ENCODE data around the gene ZGRF1. TPM values are rescaled to one million over a fixed set of nuclear protein-coding genes. Genes with fewer than 3 reads are reported as not detected.

Gene ZGRF1
- total RNA-seq, 2 donors from 2014 or later = 3.4 to 11.4 TPM

DNA sequence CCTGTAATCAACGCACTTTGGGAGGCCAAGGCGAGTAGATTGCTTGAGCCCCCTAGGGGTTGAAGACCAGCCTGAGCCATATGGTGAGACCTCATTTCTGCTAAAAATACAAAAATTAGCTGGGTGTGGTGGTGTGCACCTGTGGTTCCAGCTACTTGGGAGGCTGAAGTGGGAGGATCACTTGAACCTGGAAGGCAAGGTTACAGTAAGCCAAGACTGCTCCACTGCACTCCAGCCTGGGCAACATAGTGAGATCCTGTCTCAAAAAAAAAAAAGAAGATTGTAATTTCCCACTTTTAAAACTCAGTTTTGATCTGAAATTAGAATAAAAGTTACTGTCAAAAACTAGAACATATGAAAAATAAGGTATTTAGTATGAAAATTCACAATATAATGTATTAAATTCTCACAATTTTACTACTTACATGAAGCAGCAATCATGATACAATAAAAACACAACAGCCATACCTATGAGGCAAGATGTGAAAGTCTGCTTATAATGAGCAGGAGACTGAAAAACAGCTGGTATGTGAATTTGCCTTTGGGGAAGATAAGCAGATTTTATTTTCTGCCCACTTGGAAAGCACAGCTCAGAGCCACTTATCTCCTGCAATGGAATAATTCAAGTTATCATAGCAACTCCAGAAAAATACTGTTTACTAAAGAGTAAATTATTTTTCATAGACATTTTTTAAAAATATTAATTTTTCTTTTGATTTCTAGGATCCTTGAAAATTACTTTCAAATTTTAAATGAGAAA lies 50.6 kb downstream of the ZGRF1 start:
- no peak for DNase-seq
- TF ChIP-seq, protein P1, sequence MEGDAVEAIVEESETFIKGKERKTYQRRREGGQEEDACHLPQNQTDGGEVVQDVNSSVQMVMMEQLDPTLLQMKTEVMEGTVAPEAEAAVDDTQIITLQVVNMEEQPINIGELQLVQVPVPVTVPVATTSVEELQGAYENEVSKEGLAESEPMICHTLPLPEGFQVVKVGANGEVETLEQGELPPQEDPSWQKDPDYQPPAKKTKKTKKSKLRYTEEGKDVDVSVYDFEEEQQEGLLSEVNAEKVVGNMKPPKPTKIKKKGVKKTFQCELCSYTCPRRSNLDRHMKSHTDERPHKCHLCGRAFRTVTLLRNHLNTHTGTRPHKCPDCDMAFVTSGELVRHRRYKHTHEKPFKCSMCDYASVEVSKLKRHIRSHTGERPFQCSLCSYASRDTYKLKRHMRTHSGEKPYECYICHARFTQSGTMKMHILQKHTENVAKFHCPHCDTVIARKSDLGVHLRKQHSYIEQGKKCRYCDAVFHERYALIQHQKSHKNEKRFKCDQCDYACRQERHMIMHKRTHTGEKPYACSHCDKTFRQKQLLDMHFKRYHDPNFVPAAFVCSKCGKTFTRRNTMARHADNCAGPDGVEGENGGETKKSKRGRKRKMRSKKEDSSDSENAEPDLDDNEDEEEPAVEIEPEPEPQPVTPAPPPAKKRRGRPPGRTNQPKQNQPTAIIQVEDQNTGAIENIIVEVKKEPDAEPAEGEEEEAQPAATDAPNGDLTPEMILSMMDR (IDR thresholded peaks at IDR 0.05) = no peak
- Histone ChIP-seq H3K4me1 (no peaks in the 10 kb centered on the region), H3K27ac (no peak overlapping the region), H3K4me3 (no peak overlapping the region), H3K9me3 (no peaks in the 10 kb centered on the region), H3K27me3 (no peaks in the 10 kb centered on the region), H3K36me3 (no peaks in the 10 kb centered on the region), H3K9ac (ENCODE audit: low read depth in 2 of 2, low read length in 2 of 2) (no peak overlapping the region)
- intact Hi-C loops (cut with DNase I) = no loop called here

DNA sequence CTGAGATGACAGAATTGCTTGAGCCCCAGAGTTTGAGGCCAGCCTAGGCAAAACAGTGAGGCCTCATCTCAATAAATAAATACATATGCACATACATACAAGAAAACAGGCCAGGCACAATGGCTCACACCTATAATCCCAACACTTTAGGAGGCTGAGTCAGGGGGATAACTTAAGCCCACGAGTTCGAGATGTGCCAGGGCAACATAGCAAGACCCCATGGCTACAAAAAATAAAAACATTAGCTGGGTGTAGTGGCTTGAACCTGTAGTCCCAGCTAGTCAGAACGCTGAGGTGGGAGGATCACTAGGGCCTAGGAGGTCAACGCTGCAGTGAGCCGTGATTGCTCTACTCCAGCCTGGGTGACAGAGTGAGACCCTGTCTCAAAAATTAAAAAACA lies 69.2 kb downstream of the ZGRF1 start:
- Histone ChIP-seq H3K27ac (no peak overlapping the region), H3K4me3 (no peak overlapping the region), H3K4me1 (no peaks in the 10 kb centered on the region), H3K9me3 (no peaks in the 10 kb centered on the region), H3K36me3 (no peaks in the 10 kb centered on the region), H3K9ac (ENCODE audit: low read depth in 2 of 2, low read length in 2 of 2) (no peak overlapping the region), H3K27me3 (no peaks in the 10 kb centered on the region)
- DNase-seq = no peak
- TF ChIP-seq, protein P1 (IDR thresholded peaks at IDR 0.05) = no peak
- intact Hi-C loops (cut with DNase I) = no loop called here

DNA sequence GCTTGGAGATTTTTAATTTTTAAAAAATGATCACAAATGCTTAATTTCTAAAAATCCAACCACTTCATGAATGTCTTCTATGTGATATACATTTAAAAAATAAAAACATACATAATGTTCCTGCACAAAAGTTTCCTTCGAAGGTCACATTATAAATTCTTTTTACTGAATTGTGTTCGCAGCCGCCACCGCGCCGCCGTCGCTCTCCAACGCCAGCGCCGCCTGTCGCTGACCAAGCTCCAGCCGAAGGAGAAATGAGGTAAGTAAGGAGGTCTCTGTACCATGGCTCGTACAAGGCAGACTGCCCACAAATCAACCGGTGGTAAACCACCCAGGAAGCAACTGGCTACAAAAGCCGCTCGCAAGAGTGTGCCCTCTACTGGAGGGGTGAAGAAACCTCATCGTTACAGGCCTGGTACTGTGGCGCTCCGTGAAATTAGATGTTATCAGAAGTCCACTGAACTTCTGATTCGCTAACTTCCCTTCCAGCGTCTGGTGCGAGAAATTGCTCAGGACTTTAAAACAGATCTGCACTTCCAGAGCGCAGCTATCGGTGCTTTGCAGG lies 71.9 kb downstream of the ZGRF1 start:
- no peaks in the 10 kb centered on the region for H3K36me3 ChIP-seq
- H3K27me3 ChIP-seq = no peaks in the 10 kb centered on the region
- no peak for DNase-seq
- H3K4me3 ChIP-seq = no peak overlapping the region
- no peak overlapping the region for H3K27ac ChIP-seq
- H3K9ac ChIP-seq (ENCODE audit: low read depth in 2 of 2, low read length in 2 of 2) = no peak overlapping the region
- H3K9me3 ChIP-seq = no peaks in the 10 kb centered on the region
- TF ChIP-seq, protein P1 (IDR thresholded peaks at IDR 0.05) = no peak
- H3K4me1 ChIP-seq = no peaks in the 10 kb centered on the region
- intact Hi-C loops (cut with DNase I) = no loop called here

DNA sequence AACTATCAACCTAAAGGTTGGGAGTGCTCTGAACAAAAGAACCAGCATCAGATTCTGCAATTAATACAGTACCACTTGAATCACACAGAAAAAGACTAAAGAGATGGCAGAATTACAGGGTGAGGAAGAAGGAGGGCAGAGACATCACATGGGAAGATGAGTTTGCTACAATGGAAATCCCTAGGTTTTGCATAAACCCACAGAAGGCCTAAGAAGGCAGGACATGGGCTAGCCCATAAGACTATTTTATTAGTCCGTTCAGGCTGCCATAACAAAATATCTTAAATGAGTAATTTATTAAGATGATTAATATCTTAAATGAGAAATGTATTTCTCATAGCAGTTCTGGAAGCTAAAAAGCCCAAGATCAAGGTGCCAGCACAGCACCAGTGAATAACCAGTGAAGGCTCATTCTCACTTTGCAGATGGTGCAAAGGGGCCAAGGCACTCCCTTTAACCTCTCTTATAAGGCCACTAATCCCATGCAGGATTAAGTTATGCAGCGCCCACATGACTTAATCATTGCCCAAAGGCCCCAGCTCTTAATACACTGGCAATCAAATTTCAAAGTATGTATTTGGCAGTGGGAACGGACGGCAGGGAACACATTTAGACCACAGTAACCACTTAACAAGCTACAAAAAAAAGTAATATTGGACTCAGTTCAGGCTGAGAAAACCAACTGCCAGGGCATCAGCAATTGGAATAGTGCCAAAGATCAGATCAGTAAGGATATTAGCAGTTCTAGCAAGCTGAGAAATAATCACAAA lies 73.1 kb downstream of the ZGRF1 start:
- intact Hi-C loops (cut with DNase I) = no loop called here

DNA sequence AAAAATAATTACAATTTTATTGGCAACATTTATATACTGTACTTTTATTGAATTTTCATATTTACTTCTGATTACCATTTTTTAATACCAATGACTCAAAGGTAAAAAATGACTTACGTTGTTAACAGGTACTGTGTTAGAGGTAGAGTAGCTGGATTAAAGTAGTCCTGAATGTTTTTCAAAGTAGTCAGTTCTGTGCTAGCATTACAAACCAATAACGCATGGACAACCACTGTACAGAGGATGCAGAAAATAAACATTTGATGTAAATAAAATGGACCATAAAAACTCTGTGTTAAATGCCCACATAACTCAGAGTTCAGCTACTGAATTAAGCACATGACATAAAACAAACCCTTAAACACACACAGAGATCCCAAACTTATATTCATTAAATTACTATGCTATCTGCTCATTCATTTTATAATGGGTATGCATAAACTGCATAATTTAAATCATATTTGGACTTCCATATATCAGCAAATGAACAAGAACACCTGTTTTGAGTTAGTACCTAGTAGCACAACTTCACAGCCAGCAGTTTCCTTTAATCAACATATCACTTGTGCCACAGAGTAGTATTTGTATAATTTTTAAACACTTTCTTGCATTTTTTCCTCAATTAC lies 74.3 kb downstream of the ZGRF1 start:
- no peaks in the 10 kb centered on the region for H3K27me3 ChIP-seq
- H3K27ac ChIP-seq = no peak overlapping the region
- intact Hi-C loops (cut with DNase I) = no loop called here
- H3K4me1 ChIP-seq = no peaks in the 10 kb centered on the region
- no peak overlapping the region for H3K9ac ChIP-seq (ENCODE audit: low read depth in 2 of 2, low read length in 2 of 2)
- TF ChIP-seq, protein P1 (IDR thresholded peaks at IDR 0.05) = no peak
- H3K36me3 ChIP-seq = no peaks in the 10 kb centered on the region
- H3K4me3 ChIP-seq = no peak overlapping the region
- no peaks in the 10 kb centered on the region for H3K9me3 ChIP-seq
- DNase-seq = no peak

More for the DNA sequence above, 73.1 kb downstream of the ZGRF1 start:
- no peaks in the 10 kb centered on the region for H3K36me3 ChIP-seq
- no peaks in the 10 kb centered on the region for H3K4me1 ChIP-seq
- no peak overlapping the region for H3K27ac ChIP-seq
- DNase-seq = no peak
- H3K4me3 ChIP-seq = no peak overlapping the region
- TF ChIP-seq, protein P1 (IDR thresholded peaks at IDR 0.05) = no peak
- no peaks in the 10 kb centered on the region for H3K9me3 ChIP-seq
- H3K27me3 ChIP-seq = no peaks in the 10 kb centered on the region
- H3K9ac ChIP-seq (ENCODE audit: low read depth in 2 of 2, low read length in 2 of 2) = no peak overlapping the region
